GM19455 (cell line): ENCODE measurements around the gene ERP27.

Source experiments
- ATAC-seq: cut with Tn5 transposase; IDR thresholded peaks from one replicate; pipeline ENCODE4 v1.9.1; 2021; ENCODE audit not compliant: unreplicated experiment

The ERP27 gene

GRCh38 chr12:14959916-14960496, 21.7 kb upstream of the ERP27 start:
- no peak for ATAC-seq

DNA sequence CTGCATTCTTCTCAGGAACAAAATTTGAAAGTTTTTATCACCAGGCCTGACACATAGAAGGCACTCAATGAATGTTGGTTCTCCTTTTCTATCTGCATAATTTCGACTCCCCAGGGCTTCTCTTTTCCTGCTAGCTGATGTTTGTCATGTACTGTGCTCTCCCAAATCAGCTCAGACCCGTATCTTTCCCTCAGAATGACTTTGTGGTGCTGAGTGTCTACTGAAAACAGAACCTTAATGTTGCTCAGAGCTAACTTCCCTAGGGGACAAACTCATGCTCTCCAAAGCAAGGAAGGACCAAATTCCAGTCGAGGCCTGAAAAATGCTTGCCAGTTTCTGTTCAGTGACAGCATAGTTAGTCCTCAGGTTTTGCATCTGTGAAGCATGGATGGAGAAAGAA, 21.1 kb upstream of the ERP27 start:
- no peak for ATAC-seq

DNA sequence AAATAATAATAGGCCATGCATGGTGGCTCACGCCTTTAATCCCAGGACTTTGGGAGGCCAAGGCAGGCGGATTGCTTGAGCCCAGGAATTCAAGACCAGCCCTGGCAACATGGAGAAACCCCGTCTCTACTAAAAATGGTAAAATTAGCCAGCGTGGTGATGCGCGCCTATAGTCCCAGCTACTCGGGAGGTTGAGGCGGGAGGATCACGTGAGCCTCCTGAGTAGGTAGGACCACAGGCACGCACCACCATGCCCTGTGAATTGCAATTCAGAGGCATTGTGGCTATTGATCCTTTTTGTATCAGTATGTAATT, 20.7 kb upstream of the ERP27 start:
- no peak for ATAC-seq

GRCh38 chr12:14958361-14959125, 20.2 kb upstream of the ERP27 start:
- ATAC-seq = no peak

- ATAC-seq = no peak
Measured at GRCh38 chr12:14957551-14958168, 19.3 kb upstream of the ERP27 start.

GRCh38 chr12:14956905-14957304, 18.6 kb upstream of the ERP27 start:
- no peak for ATAC-seq

DNA sequence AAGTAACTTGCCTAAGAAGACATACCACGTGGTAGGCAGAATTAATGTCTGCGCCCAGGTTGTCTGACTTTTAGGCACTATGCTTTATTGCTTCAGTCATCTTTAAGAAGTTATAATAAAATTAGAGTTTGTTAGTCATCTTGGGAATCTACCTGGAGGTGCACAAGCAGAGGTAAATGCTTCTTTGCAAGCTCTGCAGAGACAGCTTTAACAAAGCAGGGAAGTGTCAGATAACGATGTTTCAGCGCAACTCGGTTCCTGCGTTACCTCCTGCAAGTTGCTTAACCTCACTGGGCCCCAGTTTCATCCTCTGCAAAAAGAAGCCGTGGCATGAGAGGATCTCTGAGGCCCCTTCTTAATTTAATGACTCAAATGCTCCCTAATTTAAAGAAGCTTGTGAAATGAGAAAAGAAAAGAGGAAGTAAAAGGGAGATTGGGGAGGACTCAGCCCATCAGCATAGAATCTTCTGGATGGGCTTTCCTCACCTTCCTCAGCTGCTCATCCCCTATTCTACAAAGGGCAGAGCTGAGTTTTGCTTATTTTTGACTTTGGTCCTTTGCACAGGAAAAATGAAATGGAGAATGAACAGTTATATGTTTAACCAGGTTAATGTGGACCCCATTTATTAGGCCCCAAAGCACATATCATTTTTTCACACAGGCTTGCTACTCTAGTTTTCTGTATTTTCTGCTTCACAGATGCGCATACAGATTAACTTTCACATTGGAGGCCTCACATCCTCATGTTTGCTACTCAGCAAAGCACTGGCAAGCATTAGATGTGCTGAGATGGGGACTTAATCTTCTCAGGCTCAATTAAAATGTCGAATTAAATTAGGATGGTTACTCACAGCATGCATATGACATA, 17.9 kb upstream of the ERP27 start:
- peak; percentile 39 for ATAC-seq

- ATAC-seq = no peak
Measured at GRCh38 chr12:14954269-14954668, 15.9 kb upstream of the ERP27 start.

GRCh38 chr12:14953752-14954151, 15.4 kb upstream of the ERP27 start:
- ATAC-seq = no peak

DNA sequence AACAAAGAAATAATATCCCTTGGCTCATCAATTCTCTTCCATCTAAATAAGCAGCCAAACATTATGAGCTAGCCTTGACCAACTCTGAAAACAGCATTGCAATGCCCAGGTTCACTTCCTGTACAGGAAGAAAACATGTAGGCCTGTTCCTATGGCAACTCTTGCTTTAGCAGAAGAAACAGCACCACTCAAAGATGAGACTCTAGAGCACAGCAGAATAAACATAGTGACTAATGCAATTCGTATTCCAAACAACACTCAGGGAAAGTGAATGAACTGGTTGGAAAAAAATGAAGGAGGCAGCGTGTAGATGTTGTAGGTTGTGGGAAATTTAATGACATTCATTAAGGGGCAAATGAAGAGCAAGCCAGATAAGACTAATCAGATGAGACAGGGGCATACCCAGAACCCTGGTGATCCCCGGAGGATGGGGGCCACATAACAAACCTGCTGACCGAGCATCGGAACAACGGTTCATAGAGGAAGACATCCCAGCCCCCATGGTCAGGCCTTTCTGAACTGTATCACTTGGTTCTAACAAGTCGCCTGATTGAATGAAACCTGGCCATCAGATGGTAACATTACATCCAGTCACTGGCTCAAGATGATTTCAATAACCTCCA, 14.1 kb upstream of the ERP27 start:
- peak; percentile 51 for ATAC-seq

GRCh38 chr12:14951851-14952250, 13.5 kb upstream of the ERP27 start:
- ATAC-seq = no peak

- ATAC-seq = no peak
Measured at GRCh38 chr12:14950982-14951746, 12.8 kb upstream of the ERP27 start.

- ATAC-seq = no peak
Measured at GRCh38 chr12:14950421-14950820, 12.1 kb upstream of the ERP27 start.

GRCh38 chr12:14949631-14950030, 11.3 kb upstream of the ERP27 start:
- ATAC-seq = no peak

DNA sequence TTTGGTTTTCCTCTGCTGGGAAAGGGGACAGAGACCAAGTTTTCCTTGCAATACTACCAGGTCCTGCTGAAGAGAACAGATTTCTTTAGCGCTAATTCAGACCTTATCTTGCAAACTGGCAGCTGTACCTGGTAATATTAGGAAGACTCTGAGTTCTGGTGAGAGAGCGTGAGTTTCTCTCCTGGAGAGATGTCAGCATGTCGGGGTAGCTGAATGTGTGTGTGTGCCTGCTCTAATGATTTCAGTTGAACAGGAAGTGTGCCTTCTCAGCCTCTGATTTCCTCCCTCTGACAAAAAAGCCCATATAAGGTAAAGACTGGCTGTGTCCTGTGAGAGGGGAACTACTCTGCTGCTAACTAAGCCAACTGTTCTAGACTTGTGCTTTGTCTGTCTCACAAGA, 10.3 kb upstream of the ERP27 start:
- peak; percentile 92 for ATAC-seq

DNA sequence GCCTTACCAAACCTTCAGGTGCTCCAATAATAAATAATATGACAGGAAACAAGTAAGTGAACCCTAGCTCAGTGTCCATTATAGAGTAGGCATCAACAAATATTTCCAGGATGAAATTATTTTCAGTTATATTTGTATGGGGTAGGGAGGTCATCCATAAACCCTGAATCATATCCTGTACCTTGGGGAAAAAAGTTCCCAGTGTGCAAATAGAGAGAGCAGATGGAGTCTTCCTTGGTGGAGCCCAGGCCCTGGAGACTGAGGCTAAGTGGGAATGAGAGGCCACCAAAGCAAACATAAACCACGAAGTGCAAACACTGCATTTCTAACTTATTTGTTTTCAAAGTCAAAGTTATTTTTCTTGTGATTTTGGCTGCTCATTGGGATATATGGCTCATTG, 8.5 kb upstream of the ERP27 start:
- no peak for ATAC-seq

DNA sequence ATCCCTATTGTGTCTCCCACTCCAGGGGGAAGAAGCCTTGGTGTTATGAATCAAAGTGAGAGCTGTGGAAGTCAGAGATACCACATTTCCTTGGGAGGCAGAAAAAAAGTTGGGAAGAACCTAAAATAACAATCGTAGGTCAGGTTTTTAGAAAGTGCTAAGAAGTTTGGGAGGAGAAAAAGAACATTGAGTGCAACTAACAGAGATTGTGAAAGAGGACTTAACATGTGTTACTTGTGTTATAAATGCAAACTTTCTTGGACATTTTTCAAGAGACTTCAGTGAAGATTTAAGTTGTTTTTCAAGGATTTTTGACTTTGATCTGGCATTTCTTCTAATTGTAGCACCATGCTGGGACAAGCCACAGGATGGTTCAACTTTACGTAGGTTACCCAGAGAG, 7.8 kb upstream of the ERP27 start:
- ATAC-seq = no peak

DNA sequence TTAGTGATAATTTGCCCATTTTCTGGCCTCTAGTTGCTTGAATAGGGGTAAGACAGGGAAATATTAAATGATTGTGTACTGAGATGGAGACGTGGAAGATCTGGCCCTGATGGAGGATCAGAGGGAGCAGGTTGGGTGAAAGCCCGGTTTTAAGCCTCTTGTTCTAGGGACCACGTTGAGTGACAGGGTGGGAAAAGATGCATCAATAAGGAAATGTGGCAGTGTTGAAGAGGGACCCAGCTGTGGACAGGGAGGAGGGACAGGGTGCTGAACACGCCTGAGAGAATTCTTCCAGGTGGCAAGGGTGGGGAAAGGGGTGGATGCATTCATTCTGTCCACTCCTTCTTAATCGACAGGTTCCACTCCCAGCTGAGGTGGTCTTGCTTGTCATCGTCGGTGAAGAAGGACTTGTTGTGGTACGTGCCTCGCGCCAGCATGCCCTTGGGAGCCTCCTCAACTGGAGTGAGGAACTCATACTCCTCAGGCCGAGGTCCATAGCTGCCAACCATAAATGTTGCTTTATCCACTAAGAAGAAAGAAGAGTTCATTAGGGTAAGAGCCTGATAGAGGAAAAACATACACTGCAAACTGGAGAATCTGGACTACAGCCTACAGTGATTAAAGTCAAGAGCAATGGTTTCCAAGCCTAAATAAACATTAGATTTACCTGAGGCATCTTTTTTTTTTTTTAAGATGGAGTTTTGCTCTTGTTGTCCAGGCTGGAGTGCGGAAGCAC, 4.0 kb upstream of the ERP27 start:
- ATAC-seq = no peak

- ATAC-seq = no peak
Measured at GRCh38 chr12:14941369-14941768, 3.0 kb upstream of the ERP27 start.

GRCh38 chr12:14937689-14938088, 648 bp downstream of the ERP27 start:
- no peak for ATAC-seq
